Neural progenitor cell (in vitro differentiated cells): ENCODE results near the gene SLC9A5.

Source experiments
- EZH2phosphoT487 ChIP-seq: fragments of 200-600 bp; sonication (generic); IDR thresholded peaks from 2 replicates; pipeline ENCODE4 v1.6.1; 2017; ENCODE audit warnings: antibody characterized with exemption
- TF ChIP-seq, protein P1 (sequence below): fragments of 200-600 bp; sonication (generic); IDR thresholded peaks from 2 replicates; pipeline ENCODE4 v1.5.1; 2017; ENCODE audit warnings: antibody characterized with exemption, mild to moderate bottlenecking

DNA sequence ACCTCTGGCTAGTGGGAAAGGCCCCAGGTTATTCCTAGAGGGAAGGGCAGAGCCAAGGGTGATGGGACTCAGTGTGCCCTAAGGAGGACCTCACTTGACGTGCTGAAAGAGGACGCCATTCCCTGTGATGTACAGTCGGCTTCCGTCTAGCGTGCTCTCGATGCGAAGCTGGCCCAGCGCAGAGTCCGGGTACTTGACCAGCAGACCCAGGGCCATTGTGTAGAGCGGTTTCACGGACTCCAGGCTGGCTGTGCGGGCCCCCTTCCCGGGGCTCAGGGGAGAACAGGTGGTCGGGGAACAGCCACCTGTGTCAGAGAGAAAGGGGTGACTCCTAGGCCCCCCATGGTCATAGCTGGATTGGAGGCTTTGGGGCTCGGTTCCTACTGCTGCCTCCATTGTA lies 50.5 kb downstream of the SLC9A5 start:
- TF ChIP-seq, protein P1, sequence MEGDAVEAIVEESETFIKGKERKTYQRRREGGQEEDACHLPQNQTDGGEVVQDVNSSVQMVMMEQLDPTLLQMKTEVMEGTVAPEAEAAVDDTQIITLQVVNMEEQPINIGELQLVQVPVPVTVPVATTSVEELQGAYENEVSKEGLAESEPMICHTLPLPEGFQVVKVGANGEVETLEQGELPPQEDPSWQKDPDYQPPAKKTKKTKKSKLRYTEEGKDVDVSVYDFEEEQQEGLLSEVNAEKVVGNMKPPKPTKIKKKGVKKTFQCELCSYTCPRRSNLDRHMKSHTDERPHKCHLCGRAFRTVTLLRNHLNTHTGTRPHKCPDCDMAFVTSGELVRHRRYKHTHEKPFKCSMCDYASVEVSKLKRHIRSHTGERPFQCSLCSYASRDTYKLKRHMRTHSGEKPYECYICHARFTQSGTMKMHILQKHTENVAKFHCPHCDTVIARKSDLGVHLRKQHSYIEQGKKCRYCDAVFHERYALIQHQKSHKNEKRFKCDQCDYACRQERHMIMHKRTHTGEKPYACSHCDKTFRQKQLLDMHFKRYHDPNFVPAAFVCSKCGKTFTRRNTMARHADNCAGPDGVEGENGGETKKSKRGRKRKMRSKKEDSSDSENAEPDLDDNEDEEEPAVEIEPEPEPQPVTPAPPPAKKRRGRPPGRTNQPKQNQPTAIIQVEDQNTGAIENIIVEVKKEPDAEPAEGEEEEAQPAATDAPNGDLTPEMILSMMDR: no peak
- TF ChIP-seq EZH2phosphoT487: no peak
